Prostate gland (tissue), 2 donors: ENCODE results near the gene BMPR2. TPM values are rescaled to one million over a fixed set of nuclear protein-coding genes. Genes with fewer than 3 reads are reported as not detected.

ENCODE experiments used
- DNase-seq: peaks from one replicate; pipeline ENCODE4 v3.0.0-alpha.2; 2019; ENCODE audit warnings: low spot score
- H3K27ac ChIP-seq, 2 donors: fragments of 200-600 bp; sonication (generic); 2 replicates each; pipeline ENCODE4 v1.5.1; 2017 to 2019
- H3K27me3 ChIP-seq: fragments of 200-600 bp; sonication (generic); replicated peaks from 2 replicates; pipeline ENCODE4 v1.5.1; 2019; ENCODE audit not compliant: insufficient read depth
- H3K36me3 ChIP-seq, 2 donors: fragments of 200-600 bp; sonication (generic); 1 replicate in 1 of 2; 2 replicates in 1 of 2; pipeline versions ENCODE4 v1.5.1 to v1.8.1; 2017 to 2019
- H3K4me1 ChIP-seq: fragments of 200-600 bp; sonication (generic); replicated peaks from 2 replicates; pipeline ENCODE4 v1.5.1; 2019
- H3K4me3 ChIP-seq, 2 donors: fragments of 200-600 bp; sonication (generic); 2 replicates each; pipeline ENCODE4 v1.5.1; 2017 to 2019
- H3K9me3 ChIP-seq: fragments of 200-600 bp; sonication (generic); 2 replicates; pipeline ENCODE4 v1.5.1; 2017
- CTCF ChIP-seq, 4 experiments: fragments of 200-600 bp in 2 of 4; fragments of 450-650 bp in 2 of 4; sonication (generic) in 2 of 4; IDR thresholded peaks; 1 replicate in 3 of 4; 2 replicates in 1 of 4; pipeline ENCODE4 v1.5.1; 2016 to 2019; ENCODE audit warnings: antibody characterized with exemption in 4 of 4, mild to moderate bottlenecking in 2 of 4, moderate library complexity in 2 of 4
- POLR2A ChIP-seq: fragments of 450-650 bp; IDR thresholded peaks from one replicate; pipeline ENCODE4 v1.6.1; 2016; ENCODE audit warnings: antibody characterized with exemption, mild to moderate bottlenecking
- POLR2AphosphoS5 ChIP-seq: sonication (generic); formaldehyde crosslinking; IDR thresholded peaks from one replicate; pipeline ENCODE4 v1.6.1; 2017; ENCODE audit warnings: antibody characterized with exemption
- WGBS: methylation state at CpG from one replicate; pipeline ENCODE4 v1.1.5; 2018; 5-methylcytosine and 5-hydroxymethylcytosine counted together
- intact Hi-C: fragments of 100-400 bp; cut with DNase I; formaldehyde crosslinking; loops from one replicate; pipeline ENCODE4 v1.14.2; 2022
- total RNA-seq, 2 donors: library from RNA; depleted of rRNA; stranded (reverse); fragments of >200 nt; gene quantifications; one replicate each; pipeline ENCODE4 v1.1.0, GENCODE V29; 2016

The BMPR2 gene
- 10 to 100 TPM; 41.1 to 69.9 TPM for total RNA-seq

GRCh38 chr2:202375609-202376408 lies at the start of gene BMPR2:
TSS of gene BMPR2 (plus strand) at chr2:202376327. CDS start at chr2:202377475, 1,148 bp downstream.
- under 1% methylated on average over 70 of the region's 70 CpGs for WGBS
- intact Hi-C loops, result loop anchor here (5.0 to 10.0 kb wide), 2 partner anchors 109 to 169 kb away; partner anchors contain the start of gene NOP58

GRCh38 chr2:202327858-202328257 lies 48.3 kb upstream of the BMPR2 start:
- no peaks in the 10 kb centered on the region for H3K4me1 ChIP-seq
- no peaks in the 10 kb centered on the region for H3K9me3 ChIP-seq
- no peak for DNase-seq
- no peak overlapping the region for H3K27ac ChIP-seq
- intact Hi-C loops, result no loop called here
- H3K27me3 ChIP-seq, result no peaks in the 10 kb centered on the region
- H3K4me3 ChIP-seq, result no peak overlapping the region
- 91% methylated on average over 1 of the region's 1 CpG for WGBS
- no peaks in the 10 kb centered on the region for H3K36me3 ChIP-seq
- no peak for TF ChIP-seq POLR2A
- no peak for TF ChIP-seq POLR2AphosphoS5
- TF ChIP-seq CTCF (IDR thresholded peaks at IDR 0.05), result no peak

More at GRCh38 chr2:202375609-202376408, at the start of gene BMPR2:
- Histone ChIP-seq H3K27me3 (no peaks in the 10 kb centered on the region), H3K4me3 (peak within 1 kb of the TSS; percentile 84 to 97), H3K4me1 (no peaks in the 10 kb centered on the region), H3K36me3 (no peaks in the 10 kb centered on the region), H3K27ac (peak within 1 kb of the TSS; percentile 95 to 99), H3K9me3 (no peaks in the 10 kb centered on the region)
- TF ChIP-seq POLR2A (peak; percentile 84), CTCF (IDR thresholded peaks at IDR 0.05) (peak in 1 of 4 experiments; percentile 12), POLR2AphosphoS5 (peak; percentile 63)
- DNase-seq, result peak; percentile 92

GRCh38 chr2:202335791-202336467 lies 40.2 kb upstream of the BMPR2 start:
- Histone ChIP-seq H3K36me3 (no peaks in the 10 kb centered on the region), H3K4me1 (no peaks in the 10 kb centered on the region), H3K27me3 (no peaks in the 10 kb centered on the region), H3K9me3 (no peaks in the 10 kb centered on the region), H3K27ac (no peak overlapping the region), H3K4me3 (no peak overlapping the region)
- DNase-seq, result no peak
- TF ChIP-seq CTCF (IDR thresholded peaks at IDR 0.05) (no peak), POLR2A (no peak), POLR2AphosphoS5 (no peak)
- intact Hi-C loops, result no loop called here
- WGBS, result 92% methylated on average over 6 of the region's 6 CpGs

GRCh38 chr2:202337151-202337550 lies 39.0 kb upstream of the BMPR2 start:
- intact Hi-C loops, result no loop called here
- no peak for TF ChIP-seq POLR2A
- TF ChIP-seq CTCF (IDR thresholded peaks at IDR 0.05), result no peak
- TF ChIP-seq POLR2AphosphoS5, result no peak
- H3K36me3 ChIP-seq, result no peaks in the 10 kb centered on the region
- no peaks in the 10 kb centered on the region for H3K27me3 ChIP-seq
- DNase-seq, result no peak
- no peak overlapping the region for H3K27ac ChIP-seq
- H3K4me1 ChIP-seq, result no peaks in the 10 kb centered on the region
- WGBS, result 10% methylated on average over 2 of the region's 2 CpGs
- no peaks in the 10 kb centered on the region for H3K9me3 ChIP-seq
- H3K4me3 ChIP-seq, result no peak overlapping the region
